ENCODE results near the gene MC5R.

MC5R gene

GRCh38 chr18:13862898-13863297 lies 38.9 kb downstream of the MC5R start:
- DNase-seq, result peak; percentile 11

GRCh38 chr18:13868501-13869271 lies 44.7 kb downstream of the MC5R start:
- DNase-seq, result no peak

- no peak for DNase-seq
Measured at GRCh38 chr18:13871701-13872100, 47.8 kb downstream of the MC5R start.

- DNase-seq, result no peak
Measured at GRCh38 chr18:13872373-13872772, 48.4 kb downstream of the MC5R start.

GRCh38 chr18:13872932-13873331 lies 49.0 kb downstream of the MC5R start:
- no peak for DNase-seq

- DNase-seq, result no peak
Measured at GRCh38 chr18:13874558-13874957, 50.6 kb downstream of the MC5R start.

Measured in NCI-H510A (cell line).